ENCODE data around the gene YAE1. TPM values are rescaled to one million over a fixed set of nuclear protein-coding genes. Genes with fewer than 3 reads are reported as not detected.
A peak's percentile ranks its signal among the peaks of the same experiment; 100 is the strongest.

YAE1 gene
- total RNA-seq, 1 donor from 2014 or later: 10.4 TPM

DNA sequence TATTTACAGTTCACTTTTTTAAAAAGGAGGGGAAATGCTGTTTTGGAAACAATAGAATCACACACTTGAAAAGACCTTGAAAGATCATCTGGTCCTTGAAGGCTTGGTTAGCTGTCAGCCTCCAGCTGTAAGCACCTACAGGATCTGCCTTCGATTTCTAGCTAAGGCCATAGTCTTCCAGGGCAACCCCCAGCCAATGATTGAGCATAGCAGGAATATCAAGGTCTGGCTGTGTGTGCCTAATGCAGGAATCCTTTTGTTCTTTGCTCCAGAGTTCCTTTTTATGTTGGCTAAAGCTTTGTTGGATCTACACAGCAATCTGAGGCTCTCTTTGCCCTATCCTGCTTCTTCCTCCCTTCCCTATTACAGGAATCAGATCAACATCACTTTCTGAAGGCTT is 5.2 kb upstream of the YAE1 start:
- intact Hi-C loops (cut with micrococcal nuclease): no loop called here
- Mint-ChIP-seq H3K9me3 (no peaks in the 10 kb centered on the region), H3K27ac (no peak overlapping the region), H3K4me3 (no peak overlapping the region), H3K36me3 (ENCODE audit: low read depth) (no peaks in the 10 kb centered on the region), H3K27me3 (ENCODE audit: insufficient read depth) (peaks cover 36% of the 10 kb centered on the region), H3K4me1 (ENCODE audit: low read depth) (peaks cover 7% of the 10 kb centered on the region)
- no peak for DNase-seq (ENCODE audit: low spot score)

DNA sequence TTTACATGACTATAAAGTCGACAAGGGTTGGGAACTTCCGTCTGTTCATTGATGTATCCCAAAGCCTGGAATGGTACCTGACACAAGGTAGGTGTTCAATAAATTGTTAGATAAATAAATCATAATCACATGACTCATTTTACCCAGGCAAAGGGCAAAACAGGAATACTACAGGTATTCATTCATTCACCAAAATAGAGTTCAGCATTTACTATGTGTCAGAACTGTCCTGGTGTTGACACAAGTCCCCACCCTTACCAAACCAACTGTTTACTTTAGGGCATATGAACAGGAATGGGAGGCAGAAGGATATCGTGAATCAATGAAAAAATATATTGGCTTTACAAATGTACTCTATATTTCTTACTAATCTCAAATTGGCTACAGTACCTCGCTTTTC is 666 bp upstream of the YAE1 start:
- peaks cover 12% of the 10 kb centered on the region for H3K36me3 Mint-ChIP-seq (ENCODE audit: low read depth)
- no peaks in the 10 kb centered on the region for H3K9me3 Mint-ChIP-seq
- H3K4me3 Mint-ChIP-seq: peak overlapping the region; percentile 99
- peak overlapping the region; percentile 70 for H3K27ac Mint-ChIP-seq
- peaks cover 10% of the 10 kb centered on the region for H3K27me3 Mint-ChIP-seq (ENCODE audit: insufficient read depth)
- H3K4me1 Mint-ChIP-seq (ENCODE audit: low read depth): peaks cover 21% of the 10 kb centered on the region
- intact Hi-C loops (cut with micrococcal nuclease): loop anchor here (5.0 kb wide), 1 partner anchor 487 kb away; no protein-coding TSS in a partner anchor
- DNase-seq (ENCODE audit: low spot score): no peak

DNA sequence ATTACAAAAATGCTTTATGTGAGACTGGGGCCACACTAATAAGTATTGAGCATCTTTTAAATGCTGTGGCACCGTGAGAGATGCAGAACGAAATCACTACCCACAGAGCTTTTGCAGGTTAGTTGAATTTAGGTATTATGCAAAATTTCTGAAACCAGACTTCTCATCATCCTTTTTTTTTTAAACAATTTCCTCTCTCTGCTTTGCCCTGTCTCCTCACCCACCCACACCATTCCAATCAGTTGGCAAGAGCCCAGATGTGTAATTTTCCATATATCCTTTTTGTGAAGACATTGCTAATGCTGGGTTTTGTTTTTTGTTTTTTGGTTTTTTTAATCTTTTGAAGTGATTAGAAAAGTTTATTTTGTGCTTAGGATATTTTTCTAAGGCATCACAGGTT is 1.1 kb downstream of the YAE1 start:
- Mint-ChIP-seq H3K4me1 (ENCODE audit: low read depth) (peaks cover 21% of the 10 kb centered on the region), H3K9me3 (no peaks in the 10 kb centered on the region), H3K36me3 (ENCODE audit: low read depth) (peaks cover 18% of the 10 kb centered on the region), H3K27me3 (ENCODE audit: insufficient read depth) (peaks cover 9% of the 10 kb centered on the region), H3K4me3 (peak overlapping the region; percentile 99), H3K27ac (no peak overlapping the region)
- no peak for DNase-seq (ENCODE audit: low spot score)
- intact Hi-C loops (cut with micrococcal nuclease): loop anchor here (2.0 to 5.0 kb wide), 2 partner anchors 485 to 568 kb away; partner anchors contain the start of genes MPLKIP and SUGCT

DNA sequence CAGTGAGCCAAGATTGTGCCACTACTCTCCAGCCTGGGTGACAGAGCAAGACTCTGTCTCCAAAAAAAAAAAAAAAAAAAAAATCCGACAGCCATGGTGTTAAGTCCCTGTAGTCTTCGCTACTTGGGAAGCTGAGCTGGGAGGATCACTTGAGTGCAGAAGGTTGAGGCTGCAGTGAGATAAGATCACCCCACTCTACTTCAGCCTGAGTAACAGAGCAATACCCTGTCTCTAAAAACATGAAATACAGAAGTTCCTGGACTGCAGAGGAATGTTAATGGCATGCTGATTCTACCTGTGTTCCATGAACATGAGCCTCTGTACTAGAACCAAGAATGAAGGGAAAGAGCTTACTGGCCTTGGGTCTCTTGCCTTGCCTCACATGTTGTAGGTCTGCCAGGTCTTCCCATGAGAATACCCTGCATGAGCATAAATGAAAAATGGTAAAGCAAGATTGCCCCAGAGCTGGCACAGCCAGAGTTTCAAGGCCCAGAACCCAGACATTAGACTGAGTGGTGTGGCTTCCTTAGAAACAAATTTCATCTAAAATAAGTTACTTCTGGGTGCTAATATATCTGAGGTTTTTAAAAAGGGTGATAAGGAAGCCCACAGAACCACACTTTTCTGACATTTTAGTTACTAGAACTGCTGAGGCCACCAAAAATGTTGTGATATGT is 8.6 kb downstream of the YAE1 start:
- Mint-ChIP-seq H3K27me3 (ENCODE audit: insufficient read depth) (no peaks in the 10 kb centered on the region), H3K4me1 (ENCODE audit: low read depth) (no peaks in the 10 kb centered on the region), H3K4me3 (no peak overlapping the region), H3K27ac (no peak overlapping the region), H3K9me3 (no peaks in the 10 kb centered on the region), H3K36me3 (ENCODE audit: low read depth) (peaks cover 21% of the 10 kb centered on the region)
- DNase-seq (ENCODE audit: low spot score): no peak
- intact Hi-C loops (cut with micrococcal nuclease): no loop called here

DNA sequence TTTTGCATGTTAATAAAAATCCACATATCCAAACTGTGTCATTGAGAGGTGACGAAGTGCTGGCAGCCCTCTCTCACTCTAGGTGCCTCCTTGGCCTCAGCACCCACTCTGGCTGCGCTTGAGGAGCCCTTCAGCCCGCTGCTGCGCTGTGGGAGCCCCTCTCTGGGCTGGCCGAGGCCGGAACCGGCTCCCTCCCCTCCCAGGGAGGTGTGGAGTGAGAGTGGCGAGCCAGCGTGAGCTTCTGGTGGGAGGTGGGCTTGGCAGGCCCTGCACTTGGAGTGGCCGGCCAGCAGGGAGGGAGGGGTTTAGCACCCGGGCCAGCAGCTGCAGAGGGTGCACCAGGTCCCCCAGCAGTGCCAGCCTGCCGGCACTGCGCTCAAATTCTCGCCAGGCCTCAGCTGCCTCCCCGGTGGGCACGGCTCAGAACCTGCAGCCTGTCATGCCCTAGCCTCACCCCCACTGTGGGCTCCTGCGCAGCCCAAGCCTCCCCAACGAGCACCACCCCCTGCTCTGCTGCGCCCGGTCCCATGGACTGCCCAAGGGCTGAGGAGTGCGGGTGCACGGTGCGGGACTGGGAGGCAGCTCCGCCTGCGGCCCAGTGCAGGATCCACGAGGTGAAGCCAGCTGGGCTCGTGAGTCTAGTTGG is 11.1 kb downstream of the YAE1 start:
- Mint-ChIP-seq H3K36me3 (ENCODE audit: low read depth) (peaks cover 7% of the 10 kb centered on the region), H3K4me1 (ENCODE audit: low read depth) (peaks cover 10% of the 10 kb centered on the region), H3K27me3 (ENCODE audit: insufficient read depth) (no peaks in the 10 kb centered on the region), H3K9me3 (no peaks in the 10 kb centered on the region), H3K27ac (no peak overlapping the region), H3K4me3 (no peak overlapping the region)
- DNase-seq (ENCODE audit: low spot score): no peak
- intact Hi-C loops (cut with micrococcal nuclease): no loop called here

DNA sequence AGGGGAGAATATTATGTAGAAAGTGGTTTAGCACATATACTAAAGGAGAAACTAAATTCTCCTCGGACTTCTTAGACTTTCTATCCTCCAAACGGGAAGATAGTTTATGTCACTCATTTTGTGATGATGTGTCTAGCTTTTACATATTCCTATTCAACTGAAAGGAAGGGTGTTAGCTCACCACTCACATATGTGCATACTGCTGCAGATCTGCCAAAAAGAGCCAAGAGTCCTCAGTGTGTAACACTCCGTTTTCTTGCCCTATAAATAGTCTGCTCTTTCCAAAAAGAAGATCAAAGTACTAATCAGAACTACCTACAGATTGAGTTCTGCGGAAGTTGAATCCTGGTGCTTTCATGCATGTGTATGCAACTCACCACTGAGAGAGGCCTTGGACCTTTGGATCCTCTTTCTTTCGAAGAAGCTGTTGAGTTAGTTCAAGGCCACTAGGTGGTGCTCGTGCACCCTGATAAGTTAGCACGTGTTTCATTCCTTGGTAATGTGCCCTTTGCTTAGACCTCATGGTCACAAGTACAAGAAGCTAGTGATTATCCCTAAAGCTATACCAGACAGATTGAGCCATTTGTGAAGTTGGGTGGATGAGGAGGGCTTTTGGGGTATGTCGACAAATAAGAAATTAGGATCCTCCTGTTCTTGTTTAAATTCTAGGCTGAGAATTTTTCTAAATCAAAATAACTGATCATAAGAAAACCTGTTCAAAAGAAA is 14.1 kb downstream of the YAE1 start:
- peak overlapping the region; percentile 64 for H3K27ac Mint-ChIP-seq
- no peaks in the 10 kb centered on the region for H3K36me3 Mint-ChIP-seq (ENCODE audit: low read depth)
- no peaks in the 10 kb centered on the region for H3K9me3 Mint-ChIP-seq
- H3K27me3 Mint-ChIP-seq (ENCODE audit: insufficient read depth): no peaks in the 10 kb centered on the region
- H3K4me3 Mint-ChIP-seq: no peak overlapping the region
- peaks cover 10% of the 10 kb centered on the region for H3K4me1 Mint-ChIP-seq (ENCODE audit: low read depth)
- intact Hi-C loops (cut with micrococcal nuclease): loop anchor here (1.0 to 10.0 kb wide), 9 partner anchors 9 to 554 kb away; partner anchors contain the start of genes MPLKIP, RALA, SUGCT and YAE1
- peak; percentile 63 for DNase-seq (ENCODE audit: low spot score)

DNA sequence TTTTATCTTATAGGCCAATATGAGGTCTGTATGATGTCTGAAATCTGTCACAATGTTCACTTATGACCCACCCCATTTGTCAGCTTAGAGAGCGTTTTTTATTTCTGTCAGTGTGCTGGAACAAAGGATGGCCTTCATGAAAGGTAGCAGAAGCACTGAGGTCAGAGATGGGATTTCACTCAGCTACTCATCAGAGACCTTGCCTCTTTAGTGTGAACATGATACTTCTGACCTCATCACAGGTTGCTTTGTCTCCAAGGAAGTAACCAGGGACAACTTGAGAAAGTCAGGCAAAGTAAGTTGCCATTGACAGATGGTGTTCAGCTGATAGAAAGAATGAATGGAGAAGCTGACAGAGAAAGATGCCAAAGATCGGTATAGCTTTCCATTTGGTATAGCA is 16.3 kb downstream of the YAE1 start:
- Mint-ChIP-seq H3K4me3 (no peak overlapping the region), H3K27ac (no peak overlapping the region), H3K27me3 (ENCODE audit: insufficient read depth) (no peaks in the 10 kb centered on the region), H3K36me3 (ENCODE audit: low read depth) (no peaks in the 10 kb centered on the region), H3K4me1 (ENCODE audit: low read depth) (peaks cover 20% of the 10 kb centered on the region), H3K9me3 (no peaks in the 10 kb centered on the region)
- DNase-seq (ENCODE audit: low spot score): no peak
- intact Hi-C loops (cut with micrococcal nuclease): loop anchor here (5.0 to 10.0 kb wide), 2 partner anchors 210 to 252 kb away; no protein-coding TSS in a partner anchor

DNA sequence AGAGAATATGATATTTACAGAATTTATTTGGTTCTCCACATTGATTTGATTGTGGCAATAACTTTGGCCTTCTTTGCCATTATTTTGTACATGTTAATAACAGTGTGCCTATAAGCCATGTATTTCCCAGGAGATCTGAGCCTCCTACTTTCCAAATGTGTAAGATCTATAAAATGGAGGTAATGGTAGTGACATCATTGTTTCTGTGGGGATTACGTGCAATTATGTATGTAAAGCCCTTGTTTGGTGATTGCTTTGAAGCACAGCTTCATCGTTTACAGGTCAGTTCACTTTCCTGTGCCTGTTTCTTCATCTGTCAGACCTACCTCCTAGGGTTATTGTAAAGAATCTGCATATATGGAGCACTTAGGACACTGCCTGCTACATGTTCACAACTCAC is 17.3 kb downstream of the YAE1 start:
- intact Hi-C loops (cut with micrococcal nuclease): loop anchor here (5.0 to 10.0 kb wide), 2 partner anchors 209 to 251 kb away; no protein-coding TSS in a partner anchor
- H3K4me1 Mint-ChIP-seq (ENCODE audit: low read depth): peaks cover 29% of the 10 kb centered on the region
- H3K36me3 Mint-ChIP-seq (ENCODE audit: low read depth): no peaks in the 10 kb centered on the region
- H3K4me3 Mint-ChIP-seq: no peak overlapping the region
- no peak overlapping the region for H3K27ac Mint-ChIP-seq
- H3K27me3 Mint-ChIP-seq (ENCODE audit: insufficient read depth): no peaks in the 10 kb centered on the region
- no peak for DNase-seq (ENCODE audit: low spot score)
- H3K9me3 Mint-ChIP-seq: no peaks in the 10 kb centered on the region

DNA sequence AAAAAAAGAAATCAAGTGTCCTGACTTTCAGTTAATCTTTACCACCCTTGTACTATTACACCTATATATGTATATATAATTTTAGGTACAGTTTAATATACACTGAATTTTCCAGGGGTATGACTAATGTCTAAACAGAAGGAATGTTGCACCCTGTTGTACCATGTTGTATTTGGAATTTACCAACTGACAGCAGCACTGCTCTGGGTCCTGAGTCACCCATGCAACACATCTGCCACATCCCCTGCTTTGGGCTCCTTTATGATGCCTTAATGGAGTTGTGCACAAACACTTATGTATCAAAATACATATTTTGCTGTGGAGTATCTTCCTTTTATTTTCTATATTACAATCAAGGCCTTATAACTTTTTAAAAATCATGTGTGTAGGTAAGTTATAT is 21.2 kb downstream of the YAE1 start:
- Mint-ChIP-seq H3K4me1 (ENCODE audit: low read depth) (peaks cover 53% of the 10 kb centered on the region), H3K4me3 (no peak overlapping the region), H3K27ac (no peak overlapping the region), H3K9me3 (peaks cover 4% of the 10 kb centered on the region), H3K36me3 (ENCODE audit: low read depth) (peaks cover 5% of the 10 kb centered on the region), H3K27me3 (ENCODE audit: insufficient read depth) (no peaks in the 10 kb centered on the region)
- DNase-seq (ENCODE audit: low spot score): no peak
- intact Hi-C loops (cut with micrococcal nuclease): loop anchor here (10.0 kb wide), 1 partner anchor 247 kb away; no protein-coding TSS in a partner anchor

DNA sequence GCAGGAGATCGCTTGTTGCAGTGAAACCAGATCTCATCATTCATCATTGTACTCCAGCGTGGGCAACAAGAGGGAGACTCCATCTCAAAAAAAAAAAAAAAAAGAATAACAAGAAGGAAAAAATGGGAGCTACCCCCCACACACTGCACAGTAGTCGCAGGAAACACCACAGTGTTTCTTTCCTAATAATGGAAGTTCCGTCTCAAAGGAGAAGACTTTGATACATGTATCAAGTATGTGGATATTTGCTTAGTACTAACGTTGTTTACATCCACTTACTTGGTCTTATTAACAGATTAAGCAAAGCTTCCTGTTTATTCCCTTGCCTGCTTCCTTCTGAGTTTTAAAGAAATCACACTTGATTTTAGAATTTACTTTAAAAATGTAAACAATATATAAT is 22.2 kb downstream of the YAE1 start:
- Mint-ChIP-seq H3K4me3 (no peak overlapping the region), H3K9me3 (peaks cover 4% of the 10 kb centered on the region), H3K4me1 (ENCODE audit: low read depth) (peaks cover 60% of the 10 kb centered on the region), H3K27me3 (ENCODE audit: insufficient read depth) (no peaks in the 10 kb centered on the region), H3K27ac (no peak overlapping the region), H3K36me3 (ENCODE audit: low read depth) (peaks cover 7% of the 10 kb centered on the region)
- DNase-seq (ENCODE audit: low spot score): no peak
- intact Hi-C loops (cut with micrococcal nuclease): loop anchor here (2.0 to 10.0 kb wide), 2 partner anchors 246 to 360 kb away; no protein-coding TSS in a partner anchor

DNA sequence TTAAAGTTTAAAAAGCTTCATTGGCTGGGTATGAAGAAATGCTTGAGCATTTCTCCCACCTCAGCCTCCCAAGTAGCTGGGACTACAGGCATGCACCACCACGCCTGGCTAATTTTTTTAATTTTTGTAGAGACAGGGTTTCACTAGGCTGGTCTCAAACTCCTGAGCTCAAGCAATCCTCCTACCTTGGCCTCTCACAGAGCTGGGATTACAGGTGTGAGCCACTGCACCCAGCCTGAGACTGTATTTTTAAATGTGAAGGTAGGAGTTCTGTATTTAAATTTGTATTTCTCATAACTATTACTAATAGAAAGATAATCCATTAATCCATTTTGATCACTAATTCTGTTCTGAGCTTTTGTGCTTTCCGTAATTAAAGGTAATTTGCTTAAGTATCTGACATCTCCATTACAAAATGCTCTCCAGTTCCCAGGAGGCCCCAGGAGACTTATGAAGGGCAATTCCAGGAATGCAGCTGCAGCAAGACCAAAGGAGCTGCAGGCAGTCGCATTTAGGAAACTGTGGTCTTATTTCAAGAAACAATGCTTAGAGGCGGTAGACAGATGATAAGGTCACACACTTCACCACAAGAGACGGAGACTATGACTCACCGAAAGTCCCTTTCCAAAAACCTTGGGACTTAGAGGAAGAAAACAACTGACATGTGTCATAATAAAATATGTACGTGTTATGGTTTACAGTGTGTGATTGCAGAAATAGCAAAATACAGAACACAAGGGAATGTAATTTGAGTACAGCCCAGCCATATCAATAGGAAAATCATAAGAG is 23.3 kb downstream of the YAE1 start:
- DNase-seq (ENCODE audit: low spot score): peak; percentile 77
- intact Hi-C loops (cut with micrococcal nuclease): loop anchor here (1.0 to 10.0 kb wide), 7 partner anchors 9 to 359 kb away; partner anchors contain the start of genes RALA and YAE1
- Mint-ChIP-seq H3K27me3 (ENCODE audit: insufficient read depth) (no peaks in the 10 kb centered on the region), H3K36me3 (ENCODE audit: low read depth) (peaks cover 7% of the 10 kb centered on the region), H3K4me1 (ENCODE audit: low read depth) (peaks cover 69% of the 10 kb centered on the region), H3K9me3 (peaks cover 13% of the 10 kb centered on the region), H3K4me3 (peak overlapping the region; percentile 63), H3K27ac (peak overlapping the region; percentile 80)

DNA sequence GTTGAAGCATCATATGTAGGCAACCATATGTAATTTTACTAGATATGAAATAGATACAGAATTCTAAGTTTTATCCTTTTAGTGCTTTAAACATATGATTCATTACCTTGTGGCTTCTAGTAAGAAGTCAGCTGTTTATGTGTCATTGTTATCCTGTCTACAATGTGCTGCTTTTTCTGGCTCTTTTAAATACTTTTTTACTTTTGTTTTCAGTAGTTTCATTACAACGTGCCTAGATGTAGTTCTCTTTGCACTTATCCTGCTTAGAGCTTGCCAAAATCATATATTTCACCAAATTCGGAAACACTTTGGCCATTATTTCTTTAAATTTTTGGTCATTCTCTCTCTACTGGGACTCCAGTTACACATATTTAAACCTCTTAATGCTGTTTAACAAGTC is 26.4 kb downstream of the YAE1 start:
- intact Hi-C loops (cut with micrococcal nuclease): loop anchor here (2.0 to 5.0 kb wide), 2 partner anchors 16 to 100 kb away; no protein-coding TSS in a partner anchor
- peak overlapping the region; percentile 41 for H3K4me3 Mint-ChIP-seq
- peaks cover 13% of the 10 kb centered on the region for H3K9me3 Mint-ChIP-seq
- H3K4me1 Mint-ChIP-seq (ENCODE audit: low read depth): peaks cover 59% of the 10 kb centered on the region
- H3K36me3 Mint-ChIP-seq (ENCODE audit: low read depth): peaks cover 8% of the 10 kb centered on the region
- no peak for DNase-seq (ENCODE audit: low spot score)
- peak overlapping the region; percentile 85 for H3K27ac Mint-ChIP-seq
- H3K27me3 Mint-ChIP-seq (ENCODE audit: insufficient read depth): no peaks in the 10 kb centered on the region

Measured in activated T-helper 1 cell treated with anti-CD3 and anti-CD28 coated beads, Interleukin-12 subunit alpha, Interleukin-12 subunit beta, Interleukin-2, Interleukin-4 antibody, amounts not matched to agents 30 ng/mL and 10 ng/mL and 1 ng/mL, durations not matched to agents 14 hours and 24 hours and 36 hours (primary cell).